HG03103 (cell line): ENCODE data around the gene MYCL.
"Not testable (repeated sequence)": the region's sequence is repeated elsewhere in the genome, so short reads cannot be mapped to it uniquely, and the experiment has no call there.

Source experiments
- ATAC-seq: cut with Tn5 transposase; IDR thresholded peaks from one replicate; pipeline ENCODE4 v1.9.1; 2021; ENCODE audit warnings: low read depth; ENCODE audit not compliant: unreplicated experiment

Gene MYCL

DNA sequence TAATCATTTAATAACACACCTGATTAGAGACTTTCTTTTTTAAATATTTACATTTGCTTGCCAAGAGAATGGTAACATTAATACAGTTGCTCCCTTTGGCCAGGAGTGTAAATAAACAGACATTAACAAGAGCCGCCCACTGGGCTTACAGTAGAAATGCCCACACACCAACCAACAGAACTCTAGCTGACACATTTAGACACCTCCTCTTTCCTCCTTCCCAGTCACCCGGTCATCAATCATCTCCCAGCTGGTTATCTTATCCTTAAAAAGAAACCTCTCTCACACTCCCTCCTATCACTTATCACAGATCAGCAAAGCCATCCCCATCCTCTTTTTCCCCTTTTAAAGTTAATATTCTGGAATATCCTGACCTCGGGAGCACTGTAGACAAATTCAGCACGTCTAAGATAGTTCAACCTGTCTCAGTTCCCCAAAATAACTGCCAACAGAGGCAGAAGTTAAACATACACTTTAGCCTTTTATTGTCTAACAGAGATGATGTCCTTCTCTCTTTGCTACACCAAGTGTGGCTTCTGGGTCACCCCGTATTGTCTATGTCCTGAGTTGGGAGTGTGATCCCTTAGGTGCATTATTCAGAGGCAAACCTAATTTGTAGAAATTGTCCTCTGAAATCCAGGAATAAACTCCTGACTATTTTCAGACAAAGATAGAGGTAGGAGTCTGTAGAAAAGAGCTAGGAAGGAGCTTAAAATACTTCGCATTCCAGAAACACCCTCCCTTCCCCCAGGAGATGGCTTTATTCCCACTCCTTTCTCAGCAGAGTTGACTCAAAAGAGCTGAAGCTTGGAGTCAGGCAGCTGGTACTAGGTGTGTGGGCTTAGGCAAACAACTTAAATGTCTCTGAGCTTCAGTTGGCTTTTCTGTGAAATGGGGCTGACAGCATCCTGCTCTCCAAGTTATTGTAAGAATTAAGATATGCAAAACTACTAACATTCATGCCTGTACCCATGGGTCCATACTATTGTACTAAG lies 8.8 kb downstream of the MYCL start:
- ATAC-seq = no peak

DNA sequence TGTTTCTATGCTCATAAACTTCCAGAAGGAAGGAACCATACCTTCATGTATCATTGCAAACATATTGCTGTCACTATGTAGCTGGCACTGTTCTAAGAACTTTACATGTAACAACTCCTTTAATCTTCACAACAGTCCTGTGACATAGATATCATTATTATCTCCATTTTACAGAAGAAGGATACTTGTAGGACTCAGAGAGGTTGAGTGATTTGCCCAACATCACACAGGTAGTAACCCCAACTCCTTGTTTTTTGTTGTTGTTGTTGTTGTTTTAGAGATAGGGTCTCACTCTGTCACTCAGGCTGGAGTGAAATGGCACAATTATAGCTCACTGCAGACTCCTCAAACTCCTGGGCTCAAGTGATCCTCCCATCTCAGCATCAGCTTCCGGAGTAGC lies 10.8 kb downstream of the MYCL start:
- ATAC-seq = no peak

DNA sequence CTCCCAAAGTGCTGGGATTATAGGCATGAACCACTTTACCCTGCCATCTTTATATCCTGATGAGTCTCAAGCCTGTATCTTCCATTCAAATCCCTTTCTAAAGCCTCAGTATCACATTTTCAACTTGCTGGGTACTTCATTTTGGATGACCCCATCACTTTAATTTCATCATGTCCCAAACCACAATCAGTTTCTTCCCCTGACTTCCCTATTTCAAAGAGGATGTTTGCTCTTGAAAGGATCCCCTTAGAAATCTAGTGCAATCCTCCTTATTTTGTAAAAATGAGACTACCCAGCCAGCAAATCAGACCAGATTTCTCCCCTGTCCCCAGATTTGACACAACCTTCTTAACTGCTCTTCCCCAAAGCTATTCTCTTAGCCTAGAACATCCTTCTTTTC lies 11.4 kb downstream of the MYCL start:
- no peak for ATAC-seq

DNA sequence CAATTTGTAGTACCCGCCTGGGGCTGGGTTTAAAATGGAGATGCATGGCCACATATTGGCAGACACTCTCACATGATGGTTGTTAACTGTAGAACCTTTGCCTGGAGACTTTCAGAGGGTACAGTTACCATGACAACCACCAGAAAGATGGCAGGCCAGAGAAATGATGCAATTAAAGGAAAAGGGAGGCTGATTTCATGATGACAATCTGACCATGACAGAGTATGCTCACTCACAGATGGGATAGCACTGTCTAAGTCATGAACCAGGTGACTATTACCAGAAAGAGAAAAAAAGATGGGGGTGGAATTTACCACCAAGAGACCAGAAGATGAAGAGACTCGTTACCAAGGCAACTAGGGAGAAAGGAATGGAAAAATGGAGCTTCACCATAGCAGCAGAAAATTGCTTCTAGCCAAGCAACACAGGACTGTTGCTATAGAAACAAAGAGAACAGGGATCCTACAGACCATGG lies 14.9 kb downstream of the MYCL start:
- no peak for ATAC-seq

DNA sequence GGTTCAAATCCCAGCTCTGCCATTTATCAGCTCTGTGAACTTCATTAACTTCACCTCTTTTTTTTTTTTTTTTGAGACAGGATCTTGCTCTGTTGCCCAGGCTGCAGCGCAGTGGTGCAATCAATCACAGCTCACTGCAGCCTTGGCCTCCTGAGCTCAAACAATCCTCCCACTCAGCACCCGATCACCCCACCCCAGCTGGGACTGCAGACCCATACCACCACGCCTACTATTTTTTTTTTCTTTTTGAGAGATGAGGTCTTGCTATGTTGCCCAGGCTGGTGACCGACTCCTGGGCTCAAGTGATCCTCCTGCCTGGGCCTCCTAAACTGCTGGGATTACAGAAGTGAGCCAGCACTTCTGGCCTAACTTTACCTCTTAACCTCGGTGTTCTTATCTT lies 16.2 kb downstream of the MYCL start:
- no peak for ATAC-seq

DNA sequence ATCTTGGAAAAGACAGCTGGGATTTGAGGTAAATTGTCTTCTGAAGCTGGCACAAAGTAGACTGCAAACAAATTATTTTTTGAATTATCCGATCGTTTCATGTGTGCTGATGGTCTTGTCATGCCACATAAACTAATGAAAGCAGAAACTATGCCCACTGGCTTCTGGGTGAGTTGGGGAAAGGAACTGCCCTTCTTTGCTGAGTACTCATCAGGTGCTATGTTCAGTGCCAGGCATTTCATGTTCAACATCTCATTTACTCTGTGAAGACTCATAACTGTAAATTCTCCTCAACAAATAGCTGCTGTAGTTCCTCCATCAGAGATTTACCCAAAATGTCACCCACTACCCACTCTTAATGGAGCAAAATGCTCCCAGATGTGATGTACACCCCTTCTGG lies 19.6 kb downstream of the MYCL start:
- ATAC-seq = no peak

DNA sequence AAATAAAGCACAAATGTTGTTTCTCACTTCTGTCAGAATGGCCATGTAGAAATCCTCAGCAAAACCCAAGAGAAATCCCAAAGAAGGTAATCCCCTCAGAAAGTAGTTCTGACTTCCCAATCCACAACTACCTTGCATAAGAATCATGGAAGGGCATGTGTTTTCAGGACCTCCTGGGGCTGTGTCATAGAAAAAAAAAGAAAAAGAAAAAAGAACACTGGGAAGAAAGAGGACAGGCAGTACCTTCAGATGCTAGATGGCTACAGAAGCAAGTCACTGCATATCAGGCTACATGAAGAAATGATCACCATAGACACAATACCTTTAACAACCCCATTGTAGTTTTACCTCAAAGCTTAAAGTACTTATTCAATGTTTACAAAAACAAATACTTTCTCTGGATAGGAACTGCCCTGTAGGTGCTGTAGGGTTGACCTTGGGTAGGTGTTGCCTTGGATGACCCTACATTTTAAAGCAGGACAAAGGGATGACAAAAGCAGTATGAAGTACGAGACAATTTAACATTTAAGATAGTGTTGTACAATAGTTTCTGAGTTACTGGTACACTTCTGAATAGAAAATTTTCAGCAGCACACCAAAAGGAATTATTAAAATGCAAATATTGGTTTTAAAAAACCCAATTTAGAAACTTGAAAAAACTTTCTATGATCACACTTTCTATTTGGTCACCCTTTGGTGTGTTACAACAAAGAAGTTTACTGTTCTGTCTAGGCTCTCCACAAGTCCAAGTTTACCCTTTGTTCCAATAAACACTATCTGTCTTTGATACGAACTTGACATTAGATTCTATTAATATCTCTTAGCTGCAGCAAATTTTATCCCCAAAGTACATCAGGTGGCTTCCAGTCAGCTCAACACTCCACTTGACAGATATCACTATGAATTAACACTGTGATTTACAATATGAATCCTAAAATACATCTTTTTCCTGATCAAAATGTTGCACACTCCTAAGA lies 23.4 kb downstream of the MYCL start:
- no peak for ATAC-seq

DNA sequence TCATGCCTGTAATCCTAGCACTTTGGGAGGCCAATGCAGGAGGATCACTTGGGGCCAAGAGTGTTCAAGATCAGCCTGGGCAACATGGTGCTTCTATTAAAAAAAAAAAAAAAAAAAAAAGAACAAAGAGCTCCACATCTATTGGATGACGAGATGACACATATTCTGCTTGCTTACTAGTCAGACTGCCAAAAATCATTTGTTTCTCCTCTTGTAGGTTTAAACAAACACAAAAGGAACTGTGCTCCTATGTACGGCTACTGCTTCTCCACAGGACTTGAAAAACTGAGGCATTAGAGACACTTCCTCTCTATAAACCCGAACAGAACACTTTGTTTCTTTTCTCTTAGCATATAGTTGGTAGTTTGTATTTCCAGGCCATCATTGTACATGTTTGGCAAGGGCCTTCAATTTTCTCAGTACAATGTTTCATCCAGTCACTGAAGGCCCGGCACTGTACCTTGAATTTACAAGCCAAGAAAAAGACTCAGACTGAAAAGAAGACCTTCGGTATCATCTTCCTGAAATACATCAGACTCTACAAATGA lies 24.4 kb downstream of the MYCL start:
- no peak for ATAC-seq

DNA sequence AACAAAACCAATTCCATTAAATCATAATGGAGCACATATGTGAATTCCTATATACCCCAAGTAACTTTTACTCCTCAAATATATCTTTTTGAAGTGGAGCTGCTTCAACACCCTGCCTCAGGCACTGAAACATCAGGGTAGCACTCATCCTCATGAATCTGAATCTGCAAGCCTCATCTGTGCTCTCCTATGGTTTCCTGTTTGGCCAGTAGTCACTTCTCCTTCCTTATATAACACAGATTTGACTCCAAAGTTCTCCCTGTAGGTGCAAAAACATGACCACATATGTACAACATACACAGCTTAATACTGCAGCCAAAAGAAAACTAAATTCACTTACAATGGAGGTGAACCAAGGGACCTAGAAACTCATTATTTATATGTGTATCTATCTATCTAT lies 25.6 kb downstream of the MYCL start:
- ATAC-seq = no peak

DNA sequence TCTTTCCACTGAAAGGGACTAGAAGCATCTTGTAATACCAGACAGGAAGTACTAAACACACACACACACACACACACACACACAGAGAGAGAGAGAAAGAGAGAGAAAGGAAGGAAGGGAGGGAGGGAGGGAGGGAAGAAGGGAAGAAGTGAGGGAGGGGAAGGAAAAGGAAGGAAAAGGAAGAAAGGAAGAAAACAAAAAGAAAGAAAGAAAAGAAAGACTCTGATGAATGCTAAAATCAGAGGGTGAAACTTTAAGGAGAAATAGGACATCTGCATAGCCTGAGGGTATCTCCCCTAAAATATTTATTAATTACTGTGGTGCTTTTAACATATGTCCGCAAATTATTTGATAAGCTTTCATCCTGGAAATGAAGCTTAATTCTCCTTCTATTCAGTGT lies 29.0 kb downstream of the MYCL start:
- no peak for ATAC-seq

DNA sequence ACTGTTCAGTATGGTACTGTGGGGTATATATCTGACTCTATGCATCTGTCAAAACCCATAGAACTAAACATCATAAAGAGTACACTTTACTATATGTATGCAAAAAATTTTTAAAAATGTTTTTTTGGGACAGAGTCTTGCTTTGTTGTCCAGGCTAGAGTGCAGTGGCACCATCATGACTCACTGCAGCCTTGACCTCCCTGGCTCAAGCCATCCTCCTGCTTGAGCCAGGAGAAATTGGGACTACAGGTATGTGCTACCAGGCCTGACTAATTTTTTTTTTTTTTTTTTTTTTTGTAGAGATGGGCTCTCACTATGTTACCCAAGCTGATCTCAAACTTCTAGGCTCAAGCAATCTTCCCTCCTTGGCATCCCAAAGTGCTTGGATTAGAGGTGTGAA lies 29.9 kb downstream of the MYCL start:
- ATAC-seq = no peak

DNA sequence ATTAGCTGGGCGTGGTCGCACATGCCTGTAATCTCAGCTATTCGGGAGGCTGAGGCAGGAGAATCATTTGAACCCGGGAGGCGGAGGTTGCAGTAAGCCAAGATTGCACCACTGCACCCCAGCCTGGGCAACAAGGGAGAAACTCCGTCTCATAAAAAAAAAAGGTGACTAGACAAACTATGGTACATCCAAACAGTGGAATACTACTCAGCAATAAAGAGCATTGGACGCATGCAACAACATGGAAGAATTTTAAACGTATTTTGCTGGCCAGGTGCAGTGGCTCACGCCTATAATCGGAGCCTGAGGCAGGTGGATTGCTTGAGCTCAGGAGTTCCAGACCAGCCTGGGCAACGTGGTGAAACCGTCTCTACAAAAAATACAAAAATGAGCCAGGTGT lies 30.7 kb downstream of the MYCL start:
- not testable (repeated sequence) for ATAC-seq

DNA sequence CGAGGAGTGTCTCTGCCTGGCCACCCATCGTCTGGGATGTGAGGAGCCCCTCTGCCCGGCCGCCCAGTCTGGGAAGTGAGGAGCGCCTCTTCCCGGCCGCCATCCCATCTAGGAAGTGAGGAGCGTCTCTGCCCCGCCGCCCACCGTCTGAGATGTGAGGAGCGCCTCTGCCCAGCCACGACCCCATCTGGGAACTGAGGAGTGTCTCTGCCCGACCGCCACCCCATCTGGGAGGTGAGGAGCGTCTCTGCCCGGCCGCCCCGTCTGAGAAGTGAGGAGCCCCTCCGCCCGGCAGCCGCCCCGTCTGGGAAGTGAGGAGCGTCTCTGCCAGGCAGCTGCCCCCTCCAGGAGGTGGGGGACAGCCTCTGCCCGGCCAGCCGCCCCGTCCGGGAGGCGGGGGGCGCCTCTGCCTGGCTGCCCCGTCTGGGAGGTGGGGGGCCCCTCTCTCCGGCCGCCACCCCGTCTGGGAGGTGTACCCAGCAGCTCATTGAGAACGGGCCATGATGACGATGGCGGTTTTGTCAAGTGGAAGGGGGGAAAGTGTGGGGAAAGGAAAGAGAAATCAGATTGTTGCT lies 32.1 kb downstream of the MYCL start:
- ATAC-seq = not testable (repeated sequence)

DNA sequence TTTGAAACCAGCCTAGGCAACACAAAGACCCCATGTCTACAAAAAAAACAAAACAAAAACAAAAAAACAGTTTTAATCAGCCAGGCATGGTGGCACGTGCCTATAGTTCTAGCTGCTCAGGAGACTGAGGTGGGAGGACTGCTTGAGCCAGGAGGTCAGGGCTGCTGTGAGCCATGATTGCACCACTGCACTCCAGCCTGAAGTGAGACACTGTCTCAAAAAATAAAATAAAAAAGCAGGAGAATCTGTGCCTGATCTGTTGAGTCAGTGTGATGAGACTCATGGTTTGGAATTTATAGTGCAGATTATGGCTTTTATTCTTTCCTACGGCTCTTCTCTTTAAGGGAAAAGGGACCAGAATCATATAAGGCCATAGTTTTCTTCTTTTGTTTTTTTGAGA lies 35.0 kb downstream of the MYCL start:
- no peak for ATAC-seq

DNA sequence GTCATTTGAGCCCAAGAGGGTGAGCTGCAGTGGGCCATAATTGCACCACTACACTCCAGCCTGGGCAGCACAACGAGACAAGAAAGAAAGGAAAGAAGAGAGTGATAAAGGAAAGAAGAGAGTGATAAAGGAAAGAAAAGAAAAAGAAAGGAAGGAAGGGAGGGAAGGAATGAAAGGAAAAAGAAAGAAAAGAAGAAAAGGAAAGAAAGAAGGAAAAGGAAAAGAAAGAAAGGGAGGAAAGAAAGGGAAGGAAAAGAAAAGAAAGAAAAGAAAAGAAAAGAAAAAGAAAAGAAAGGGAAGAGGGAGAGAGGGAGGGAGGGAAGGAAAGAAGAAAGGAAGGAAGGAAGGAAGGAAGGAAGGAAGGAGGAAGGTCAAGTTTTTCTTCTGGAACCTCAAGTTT lies 36.0 kb downstream of the MYCL start:
- ATAC-seq = no peak

DNA sequence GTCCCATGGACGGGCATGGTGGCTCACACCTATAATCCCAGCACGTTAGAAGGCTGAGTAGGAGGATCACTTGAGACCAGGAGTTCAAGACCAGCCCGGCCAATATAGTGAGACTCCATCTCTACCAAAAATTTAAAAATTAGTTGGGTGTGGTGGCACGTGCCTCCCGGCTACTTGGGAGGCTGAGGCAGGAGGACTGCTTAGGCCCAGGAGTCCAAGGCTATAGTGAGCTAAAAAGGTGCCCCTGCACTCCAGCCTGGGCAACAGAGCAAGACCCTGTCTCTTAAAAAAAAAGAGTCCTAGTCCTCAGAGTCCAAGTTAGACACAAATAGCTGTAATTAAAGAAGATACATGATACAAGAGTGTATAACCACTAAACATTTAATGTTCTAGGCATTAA lies 38.5 kb downstream of the MYCL start:
- no peak for ATAC-seq

DNA sequence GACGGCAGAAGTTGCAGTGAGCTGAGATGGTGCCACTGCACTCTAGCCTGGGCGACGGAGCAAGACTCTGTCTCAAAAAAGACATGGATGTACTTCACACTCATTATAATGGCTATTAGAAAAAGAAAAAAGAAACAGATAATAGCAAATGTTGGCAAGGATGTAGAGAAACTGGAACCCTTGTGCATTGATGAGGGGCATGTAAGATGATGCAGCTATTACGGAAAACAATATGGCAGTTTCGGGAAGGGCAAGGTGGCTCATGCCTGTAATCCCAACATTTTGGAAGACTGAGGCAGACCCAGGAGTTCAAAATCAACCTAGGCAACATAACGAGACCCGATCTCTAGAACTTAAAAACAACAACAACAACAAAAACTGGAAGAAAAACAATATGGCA lies 40.7 kb downstream of the MYCL start:
- ATAC-seq = no peak

DNA sequence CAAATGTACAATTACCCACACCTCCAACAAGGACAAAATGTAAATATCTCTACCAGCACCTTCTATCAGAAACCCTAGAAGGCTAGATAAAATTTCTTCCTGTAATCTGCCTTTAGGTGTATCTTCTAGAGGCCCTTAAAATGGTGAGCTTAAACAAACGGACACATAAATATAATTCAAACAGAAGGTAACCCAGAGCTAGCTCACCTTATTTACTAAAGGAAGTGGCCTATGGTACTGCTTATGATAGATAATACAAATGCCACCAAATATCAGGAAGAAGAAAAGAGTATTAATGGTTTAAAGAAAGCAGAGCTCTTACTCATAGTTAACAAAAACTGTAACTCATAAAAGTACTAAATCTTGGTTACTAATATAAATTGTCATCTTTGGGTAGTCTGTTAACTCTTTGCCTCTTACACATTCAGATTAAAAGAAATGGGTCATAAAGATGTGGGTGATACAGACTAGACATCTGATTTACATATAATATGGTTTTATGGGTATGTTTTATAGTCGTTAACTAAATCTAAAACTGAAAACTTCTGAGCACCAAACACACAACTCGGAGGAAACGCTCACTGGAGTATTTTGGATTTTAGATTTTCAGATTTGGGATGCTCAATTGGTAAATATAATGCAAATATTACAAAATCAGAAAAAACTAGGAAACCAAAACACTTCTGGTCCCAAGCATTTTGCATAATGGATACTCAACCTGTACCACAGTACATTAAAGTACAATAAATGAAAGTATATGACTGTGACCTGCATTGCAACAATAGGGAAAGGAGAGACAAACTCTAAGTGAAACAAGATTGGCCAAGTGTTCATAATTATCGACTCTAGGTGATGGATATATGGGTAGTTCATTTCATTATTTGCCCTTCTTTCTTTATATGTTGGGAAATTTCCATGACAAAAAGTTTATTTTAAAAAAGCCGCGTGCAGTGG lies 41.6 kb downstream of the MYCL start:
- ATAC-seq = no peak

DNA sequence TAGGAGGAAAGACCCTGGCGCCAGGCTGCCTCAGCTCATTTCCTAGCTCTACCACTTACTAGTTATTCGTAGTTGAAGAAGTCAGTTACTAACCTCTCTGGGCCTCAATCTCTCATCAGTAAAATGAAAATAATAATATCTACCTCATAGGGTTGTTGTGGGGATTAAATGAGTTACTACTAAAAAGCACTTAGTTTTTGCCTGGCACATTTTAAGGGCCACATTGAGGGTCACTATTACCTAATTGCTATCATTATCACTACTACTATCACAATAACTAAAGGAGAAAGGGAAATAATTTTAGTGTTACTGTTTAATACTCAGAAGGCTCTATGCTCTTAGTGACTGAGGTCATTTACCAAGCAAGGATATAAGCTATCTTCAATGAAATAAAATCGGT lies 43.4 kb downstream of the MYCL start:
- ATAC-seq = no peak
